ENCODE data around the gene FRMD8.
"Not testable (repeated sequence)": the region's sequence is repeated elsewhere in the genome, so short reads cannot be mapped to it uniquely, and the experiment has no call there.

FRMD8 gene

GRCh38 chr11:65438257-65439151 lies 52.1 kb downstream of the FRMD8 start:
- no peak for DNase-seq

GRCh38 chr11:65439331-65440181 lies 53.1 kb downstream of the FRMD8 start:
- DNase-seq = no peak

GRCh38 chr11:65440831-65441499 lies 54.5 kb downstream of the FRMD8 start:
- no peak for DNase-seq

- peak; percentile 32 for DNase-seq
These were observed 56.5 kb downstream of the FRMD8 start for GRCh38 chr11:65442842-65443331.

- DNase-seq = no peak
These were observed 58.0 kb downstream of the FRMD8 start for GRCh38 chr11:65444314-65445051.

- DNase-seq = no peak
These were observed 58.7 kb downstream of the FRMD8 start for GRCh38 chr11:65445101-65445603.

GRCh38 chr11:65445604-65446445 lies 59.4 kb downstream of the FRMD8 start:
- no peak for DNase-seq

GRCh38 chr11:65446446-65447277 lies 60.2 kb downstream of the FRMD8 start:
- no peak for DNase-seq

GRCh38 chr11:65448074-65448417 lies 61.6 kb downstream of the FRMD8 start:
- no peak for DNase-seq

GRCh38 chr11:65448418-65449105 lies 62.1 kb downstream of the FRMD8 start:
- DNase-seq = no peak

- not testable (repeated sequence) for DNase-seq
These were observed 64.9 kb downstream of the FRMD8 start for GRCh38 chr11:65451301-65451700.

GRCh38 chr11:65452259-65452658 lies 65.8 kb downstream of the FRMD8 start:
- DNase-seq = not testable (repeated sequence)

GRCh38 chr11:65452806-65453490 lies 66.5 kb downstream of the FRMD8 start:
- no peak for DNase-seq

GRCh38 chr11:65454311-65454695 lies 67.9 kb downstream of the FRMD8 start:
- DNase-seq = no peak

- peak; percentile 69 for DNase-seq
These were observed 68.4 kb downstream of the FRMD8 start for GRCh38 chr11:65454696-65455456.

GRCh38 chr11:65456418-65456817 lies 70.0 kb downstream of the FRMD8 start:
- no peak for DNase-seq

- DNase-seq = no peak
These were observed 73.1 kb downstream of the FRMD8 start for GRCh38 chr11:65459552-65459951.

All from KG1 (cell line).